ENCODE measurements around the gene LYRM9. TPM values are rescaled to one million over a fixed set of nuclear protein-coding genes. Genes with fewer than 3 reads are reported as not detected.
"Not testable (repeated sequence)": the region's sequence is repeated elsewhere in the genome, so short reads cannot be mapped to it uniquely, and the experiment has no call there.

Gene LYRM9
- total RNA-seq, 4 donors from 2014 or later, result 5.0 to 21.6 (median 16.7) TPM

GRCh38 chr17:27846042-27846655, 47.0 kb downstream of the LYRM9 start:
- Histone ChIP-seq H3K27me3 (no peaks in the 10 kb centered on the region), H3K27ac (replicated peaks in 1 of 4) (no peak overlapping the region), H3K9me3 (no peaks in the 10 kb centered on the region), H3K4me3 (no peak overlapping the region), H3K4me1 (no peaks in the 10 kb centered on the region), H3K36me3 (no peaks in the 10 kb centered on the region)
- no peak for DNase-seq (ENCODE audit: extremely low spot score)
- WGBS, result 82% methylated on average over 23 of the region's 23 CpGs
- intact Hi-C loops (cut with DNase I), result no loop called here
- TF ChIP-seq EP300 (IDR thresholded peaks at IDR 0.05), result no peak
- TF ChIP-seq POLR2AphosphoS5 (IDR thresholded peaks at IDR 0.05), result no peak
- no peak for TF ChIP-seq POLR2A (IDR thresholded peaks at IDR 0.05; ENCODE audit: low read depth)
- no peak for TF ChIP-seq CTCF (IDR thresholded peaks at IDR 0.05)

GRCh38 chr17:27845264-27846041, 47.7 kb downstream of the LYRM9 start:
- Histone ChIP-seq H3K27me3 (no peaks in the 10 kb centered on the region), H3K4me1 (no peaks in the 10 kb centered on the region), H3K36me3 (no peaks in the 10 kb centered on the region), H3K27ac (replicated peaks in 1 of 4) (no peak overlapping the region), H3K9me3 (no peaks in the 10 kb centered on the region), H3K4me3 (no peak overlapping the region)
- DNase-seq (ENCODE audit: extremely low spot score), result no peak
- WGBS, result 59% methylated on average over 13 of the region's 13 CpGs
- no peak for TF ChIP-seq POLR2AphosphoS5 (IDR thresholded peaks at IDR 0.05)
- TF ChIP-seq POLR2A (IDR thresholded peaks at IDR 0.05; ENCODE audit: low read depth), result no peak
- TF ChIP-seq CTCF (IDR thresholded peaks at IDR 0.05), result no peak
- no peak for TF ChIP-seq EP300 (IDR thresholded peaks at IDR 0.05)
- intact Hi-C loops (cut with DNase I), result no loop called here

GRCh38 chr17:27840688-27841087, 52.5 kb downstream of the LYRM9 start:
- Histone ChIP-seq H3K9me3 (no peaks in the 10 kb centered on the region), H3K4me1 (no peaks in the 10 kb centered on the region), H3K4me3 (no peak overlapping the region), H3K27ac (replicated peaks in 1 of 4) (no peak overlapping the region), H3K27me3 (no peaks in the 10 kb centered on the region), H3K36me3 (no peaks in the 10 kb centered on the region)
- TF ChIP-seq POLR2A (IDR thresholded peaks at IDR 0.05; ENCODE audit: low read depth), result no peak
- no peak for TF ChIP-seq CTCF (IDR thresholded peaks at IDR 0.05)
- TF ChIP-seq EP300 (IDR thresholded peaks at IDR 0.05), result no peak
- no peak for TF ChIP-seq POLR2AphosphoS5 (IDR thresholded peaks at IDR 0.05)
- intact Hi-C loops (cut with DNase I), result no loop called here
- whole genome bisulfite sequencing, result 91% methylated on average over 1 of the region's 1 CpG
- no peak for DNase-seq (ENCODE audit: extremely low spot score)

GRCh38 chr17:27840406-27840678, 52.8 kb downstream of the LYRM9 start:
- H3K27ac ChIP-seq (replicated peaks in 1 of 4); DNase-seq (ENCODE audit: extremely low spot score); H3K4me1 ChIP-seq; H3K9me3 ChIP-seq; H3K36me3 ChIP-seq; H3K4me3 ChIP-seq; H3K27me3 ChIP-seq; intact Hi-C loops (cut with DNase I): not testable (repeated sequence)
- no CpG with 5 or more reads among the region's 1 CpG for WGBS

GRCh38 chr17:27839571-27840405, 53.4 kb downstream of the LYRM9 start:
- H3K36me3 ChIP-seq; H3K4me1 ChIP-seq; intact Hi-C loops (cut with DNase I); H3K27ac ChIP-seq (replicated peaks in 1 of 4); DNase-seq (ENCODE audit: extremely low spot score); H3K4me3 ChIP-seq; H3K27me3 ChIP-seq; H3K9me3 ChIP-seq: not testable (repeated sequence)
- WGBS, result 20% methylated on average over 3 of the region's 4 CpGs

GRCh38 chr17:27838607-27839006, 54.6 kb downstream of the LYRM9 start:
- H3K9me3 ChIP-seq; H3K27ac ChIP-seq (replicated peaks in 1 of 4); H3K4me3 ChIP-seq; H3K36me3 ChIP-seq; H3K27me3 ChIP-seq; DNase-seq (ENCODE audit: extremely low spot score); H3K4me1 ChIP-seq; intact Hi-C loops (cut with DNase I): not testable (repeated sequence)
- WGBS, result 92% methylated on average over 2 of the region's 3 CpGs

- WGBS, result 89% methylated on average over 1 of the region's 1 CpG
- not testable (repeated sequence) for H3K27ac ChIP-seq (replicated peaks in 1 of 4)
These were observed 55.4 kb downstream of the LYRM9 start for GRCh38 chr17:27837769-27838168.

More at GRCh38 chr17:27837769-27838168, 55.4 kb downstream of the LYRM9 start:
- intact Hi-C loops (cut with DNase I); H3K36me3 ChIP-seq; H3K27me3 ChIP-seq; H3K4me1 ChIP-seq; H3K4me3 ChIP-seq; H3K9me3 ChIP-seq; DNase-seq (ENCODE audit: extremely low spot score): not testable (repeated sequence)
